Loucy (cell line): Measurements from ENCODE around the gene OSM.

ENCODE experiments used
- CTCF ChIP-seq: fragments of 200-600 bp; sonication (generic); conservative IDR thresholded peaks from 2 replicates; pipeline ENCODE4 v1.5.1; 2014; ENCODE audit warnings: mild to moderate bottlenecking, antibody characterized with exemption, low read length
- EZH2phosphoT487 ChIP-seq: fragments of 200-600 bp; IDR thresholded peaks from 2 replicates; pipeline ENCODE4 v1.6.1; 2018; ENCODE audit warnings: antibody characterized with exemption, mild to moderate bottlenecking, moderate library complexity, borderline replicate concordance

GRCh38 chr22:30219049-30219654 lies 47.5 kb downstream of the OSM start:
- TF ChIP-seq CTCF: no peak
- TF ChIP-seq EZH2phosphoT487: no peak
